Fibroblast of pulmonary artery (primary cell): Measurements from ENCODE around the gene SCAMP1.

ENCODE experiments used
- DNase-seq: peaks from one replicate; pipeline ENCODE4 v3.0.0-alpha.2; 2010; ENCODE audit warnings: low read depth
- H3K4me3 ChIP-seq: replicated peaks from 2 replicates; pipeline ENCODE4 v1.5.1; 2011; ENCODE audit warnings: low read depth, mild to moderate bottlenecking, control low read depth, low read length, moderate library complexity
- CTCF ChIP-seq: IDR thresholded peaks from 2 replicates; pipeline ENCODE4 v1.5.1; 2011; ENCODE audit warnings: mild to moderate bottlenecking, control low read depth, low read length, inconsistent platforms; ENCODE audit errors: missing control alignments

SCAMP1 gene

GRCh38 chr5:78527925-78528324 is 167.5 kb downstream of the SCAMP1 start:
- no peak for DNase-seq
- H3K4me3 ChIP-seq, result no peak overlapping the region
- TF ChIP-seq CTCF, result no peak
